Loucy (cell line): Measurements from ENCODE around the gene TMEM178B.

Source experiments
- EZH2phosphoT487 ChIP-seq: fragments of 200-600 bp; IDR thresholded peaks from 2 replicates; pipeline ENCODE4 v1.6.1; 2018; ENCODE audit warnings: antibody characterized with exemption, mild to moderate bottlenecking, moderate library complexity, borderline replicate concordance
- TF ChIP-seq, protein P1 (sequence below): fragments of 200-600 bp; sonication (generic); conservative IDR thresholded peaks from 2 replicates; pipeline ENCODE4 v1.5.1; 2014; ENCODE audit warnings: mild to moderate bottlenecking, antibody characterized with exemption, low read length

DNA sequence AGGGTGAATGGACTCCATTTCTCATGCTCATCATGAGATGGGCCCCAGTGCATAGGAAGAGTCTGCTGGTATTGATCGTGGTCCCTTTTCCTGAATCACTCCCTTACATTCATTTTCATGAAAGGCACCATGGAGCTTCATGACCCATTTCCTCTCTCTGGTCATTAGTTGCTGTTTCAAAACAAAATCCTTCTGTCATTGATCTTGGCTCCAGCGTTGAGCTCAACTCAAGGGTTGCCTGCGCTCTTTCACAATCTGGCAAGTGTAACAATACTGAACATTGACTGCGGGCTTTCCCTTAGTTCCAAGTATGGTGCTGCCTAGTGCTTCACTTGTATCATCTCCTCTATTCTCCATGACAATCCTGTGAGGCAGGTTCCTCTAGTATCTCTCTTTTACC lies 197.6 kb downstream of the TMEM178B start:
- TF ChIP-seq, protein P1, sequence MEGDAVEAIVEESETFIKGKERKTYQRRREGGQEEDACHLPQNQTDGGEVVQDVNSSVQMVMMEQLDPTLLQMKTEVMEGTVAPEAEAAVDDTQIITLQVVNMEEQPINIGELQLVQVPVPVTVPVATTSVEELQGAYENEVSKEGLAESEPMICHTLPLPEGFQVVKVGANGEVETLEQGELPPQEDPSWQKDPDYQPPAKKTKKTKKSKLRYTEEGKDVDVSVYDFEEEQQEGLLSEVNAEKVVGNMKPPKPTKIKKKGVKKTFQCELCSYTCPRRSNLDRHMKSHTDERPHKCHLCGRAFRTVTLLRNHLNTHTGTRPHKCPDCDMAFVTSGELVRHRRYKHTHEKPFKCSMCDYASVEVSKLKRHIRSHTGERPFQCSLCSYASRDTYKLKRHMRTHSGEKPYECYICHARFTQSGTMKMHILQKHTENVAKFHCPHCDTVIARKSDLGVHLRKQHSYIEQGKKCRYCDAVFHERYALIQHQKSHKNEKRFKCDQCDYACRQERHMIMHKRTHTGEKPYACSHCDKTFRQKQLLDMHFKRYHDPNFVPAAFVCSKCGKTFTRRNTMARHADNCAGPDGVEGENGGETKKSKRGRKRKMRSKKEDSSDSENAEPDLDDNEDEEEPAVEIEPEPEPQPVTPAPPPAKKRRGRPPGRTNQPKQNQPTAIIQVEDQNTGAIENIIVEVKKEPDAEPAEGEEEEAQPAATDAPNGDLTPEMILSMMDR = no peak
- TF ChIP-seq EZH2phosphoT487 = no peak
